22Rv1 (cell line): Measurements from ENCODE around the gene SASH1.

Experiments used
- ZFX ChIP-seq: fragments of 450-650 bp; IDR thresholded peaks from 2 replicates; pipeline ENCODE4 v1.6.1; 2017; ENCODE audit warnings: antibody characterized with exemption, borderline replicate concordance
- TF ChIP-seq, protein P1 (sequence below): fragments of 450-650 bp; IDR thresholded peaks from 2 replicates; pipeline ENCODE4 v1.5.1; 2017; ENCODE audit warnings: mild to moderate bottlenecking

DNA sequence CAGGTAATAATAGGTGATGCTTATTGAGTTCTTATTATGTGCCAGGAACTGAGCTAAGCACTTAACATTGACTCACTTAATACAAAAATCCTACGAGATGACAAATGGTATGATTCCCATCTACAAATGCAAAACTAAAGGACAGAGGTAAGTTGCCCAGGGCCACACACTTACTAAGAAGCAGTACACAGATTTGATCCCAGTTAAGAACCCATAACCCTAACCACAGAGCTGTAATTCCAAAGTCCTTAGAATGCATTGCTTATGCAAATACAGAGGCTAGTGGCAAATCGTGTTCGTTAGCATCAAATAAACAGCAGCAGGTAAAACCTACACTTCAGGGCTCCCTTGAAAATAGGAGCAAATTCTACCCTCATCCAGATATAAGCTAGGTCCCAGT lies 104.0 kb downstream of the SASH1 start:
- TF ChIP-seq, protein P1, sequence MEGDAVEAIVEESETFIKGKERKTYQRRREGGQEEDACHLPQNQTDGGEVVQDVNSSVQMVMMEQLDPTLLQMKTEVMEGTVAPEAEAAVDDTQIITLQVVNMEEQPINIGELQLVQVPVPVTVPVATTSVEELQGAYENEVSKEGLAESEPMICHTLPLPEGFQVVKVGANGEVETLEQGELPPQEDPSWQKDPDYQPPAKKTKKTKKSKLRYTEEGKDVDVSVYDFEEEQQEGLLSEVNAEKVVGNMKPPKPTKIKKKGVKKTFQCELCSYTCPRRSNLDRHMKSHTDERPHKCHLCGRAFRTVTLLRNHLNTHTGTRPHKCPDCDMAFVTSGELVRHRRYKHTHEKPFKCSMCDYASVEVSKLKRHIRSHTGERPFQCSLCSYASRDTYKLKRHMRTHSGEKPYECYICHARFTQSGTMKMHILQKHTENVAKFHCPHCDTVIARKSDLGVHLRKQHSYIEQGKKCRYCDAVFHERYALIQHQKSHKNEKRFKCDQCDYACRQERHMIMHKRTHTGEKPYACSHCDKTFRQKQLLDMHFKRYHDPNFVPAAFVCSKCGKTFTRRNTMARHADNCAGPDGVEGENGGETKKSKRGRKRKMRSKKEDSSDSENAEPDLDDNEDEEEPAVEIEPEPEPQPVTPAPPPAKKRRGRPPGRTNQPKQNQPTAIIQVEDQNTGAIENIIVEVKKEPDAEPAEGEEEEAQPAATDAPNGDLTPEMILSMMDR = no peak
- no peak for TF ChIP-seq ZFX
